Prostate gland (tissue), 2 donors: ENCODE data around the gene NEMP2.

Source experiments
- POLR2A ChIP-seq: fragments of 450-650 bp; IDR thresholded peaks from one replicate; pipeline ENCODE4 v1.6.1; 2016; ENCODE audit warnings: antibody characterized with exemption, mild to moderate bottlenecking
- POLR2AphosphoS5 ChIP-seq: sonication (generic); formaldehyde crosslinking; IDR thresholded peaks from one replicate; pipeline ENCODE4 v1.6.1; 2017; ENCODE audit warnings: antibody characterized with exemption
- TF ChIP-seq, protein P1 (sequence below), 4 experiments: fragments of 200-600 bp in 2 of 4; fragments of 450-650 bp in 2 of 4; sonication (generic) in 2 of 4; IDR thresholded peaks; 1 replicate in 3 of 4; 2 replicates in 1 of 4; pipeline ENCODE4 v1.5.1; 2016 to 2019; ENCODE audit warnings: antibody characterized with exemption in 4 of 4, mild to moderate bottlenecking in 2 of 4, moderate library complexity in 2 of 4

DNA sequence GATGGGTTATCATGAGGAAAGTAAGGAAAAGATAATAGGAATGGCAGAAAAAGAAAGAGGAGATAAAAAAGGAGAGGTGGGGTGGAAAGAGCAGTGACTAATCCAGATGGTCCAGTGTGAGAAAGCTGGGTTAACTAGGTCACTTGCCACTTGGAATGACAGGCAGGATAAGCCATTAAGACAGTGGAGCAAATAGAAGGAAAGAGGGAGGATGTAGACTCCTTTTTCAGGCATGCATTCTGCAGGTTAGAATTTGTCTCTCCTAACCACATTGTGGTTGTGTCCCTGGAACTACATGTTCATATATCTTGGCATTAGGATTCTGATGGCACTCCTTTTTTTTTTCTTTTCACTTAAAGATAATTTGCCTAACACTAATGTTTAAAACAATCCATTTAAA, 13.4 kb upstream of the NEMP2 start:
- TF ChIP-seq, protein P1, sequence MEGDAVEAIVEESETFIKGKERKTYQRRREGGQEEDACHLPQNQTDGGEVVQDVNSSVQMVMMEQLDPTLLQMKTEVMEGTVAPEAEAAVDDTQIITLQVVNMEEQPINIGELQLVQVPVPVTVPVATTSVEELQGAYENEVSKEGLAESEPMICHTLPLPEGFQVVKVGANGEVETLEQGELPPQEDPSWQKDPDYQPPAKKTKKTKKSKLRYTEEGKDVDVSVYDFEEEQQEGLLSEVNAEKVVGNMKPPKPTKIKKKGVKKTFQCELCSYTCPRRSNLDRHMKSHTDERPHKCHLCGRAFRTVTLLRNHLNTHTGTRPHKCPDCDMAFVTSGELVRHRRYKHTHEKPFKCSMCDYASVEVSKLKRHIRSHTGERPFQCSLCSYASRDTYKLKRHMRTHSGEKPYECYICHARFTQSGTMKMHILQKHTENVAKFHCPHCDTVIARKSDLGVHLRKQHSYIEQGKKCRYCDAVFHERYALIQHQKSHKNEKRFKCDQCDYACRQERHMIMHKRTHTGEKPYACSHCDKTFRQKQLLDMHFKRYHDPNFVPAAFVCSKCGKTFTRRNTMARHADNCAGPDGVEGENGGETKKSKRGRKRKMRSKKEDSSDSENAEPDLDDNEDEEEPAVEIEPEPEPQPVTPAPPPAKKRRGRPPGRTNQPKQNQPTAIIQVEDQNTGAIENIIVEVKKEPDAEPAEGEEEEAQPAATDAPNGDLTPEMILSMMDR (IDR thresholded peaks at IDR 0.05) = no peak
- no peak for TF ChIP-seq POLR2A
- TF ChIP-seq POLR2AphosphoS5 = no peak
